Endometrium (tissue), 2 donors: Measurements from ENCODE around the gene ATP10A.

Experiments used
- FAIRE-seq: peaks from 2 replicates; lab custom pipeline; 2012; peaks lifted over from hg19 to GRCh38; lab: Jason Lieb, UNC
- donor health status: control.
- donor health status: control.

ATP10A gene

GRCh38 chr15:25812073-25812472, 51.1 kb downstream of the ATP10A start:
- FAIRE-seq: no peak

- FAIRE-seq: no peak
Observed at GRCh38 chr15:25811481-25811906, 51.6 kb downstream of the ATP10A start.

- FAIRE-seq: no peak
Observed at GRCh38 chr15:25810631-25811091, 52.5 kb downstream of the ATP10A start.

GRCh38 chr15:25810154-25810553, 53.0 kb downstream of the ATP10A start:
- FAIRE-seq: no peak

GRCh38 chr15:25807063-25807462, 56.1 kb downstream of the ATP10A start:
- no peak for FAIRE-seq

GRCh38 chr15:25805031-25805430, 58.1 kb downstream of the ATP10A start:
- FAIRE-seq: no peak

GRCh38 chr15:25804451-25804850, 58.7 kb downstream of the ATP10A start:
- FAIRE-seq: no peak

- FAIRE-seq: no peak
Observed at GRCh38 chr15:25803541-25803940, 59.6 kb downstream of the ATP10A start.

- no peak for FAIRE-seq
Observed at GRCh38 chr15:25803036-25803435, 60.1 kb downstream of the ATP10A start.

GRCh38 chr15:25802285-25802830, 60.8 kb downstream of the ATP10A start:
- no peak for FAIRE-seq

GRCh38 chr15:25801586-25802284, 61.4 kb downstream of the ATP10A start:
- no peak for FAIRE-seq

GRCh38 chr15:25800761-25801515, 62.2 kb downstream of the ATP10A start:
- no peak for FAIRE-seq

GRCh38 chr15:25799906-25800700, 63.0 kb downstream of the ATP10A start:
- FAIRE-seq: no peak

GRCh38 chr15:25797936-25798901, 64.9 kb downstream of the ATP10A start:
- no peak for FAIRE-seq

- no peak for FAIRE-seq
Observed at GRCh38 chr15:25797511-25797935, 65.6 kb downstream of the ATP10A start.

GRCh38 chr15:25797035-25797434, 66.1 kb downstream of the ATP10A start:
- FAIRE-seq: no peak

- FAIRE-seq: no peak
Observed at GRCh38 chr15:25796395-25796794, 66.7 kb downstream of the ATP10A start.

- FAIRE-seq: no peak
Observed at GRCh38 chr15:25795712-25796111, 67.4 kb downstream of the ATP10A start.

GRCh38 chr15:25795061-25795460, 68.1 kb downstream of the ATP10A start:
- FAIRE-seq: no peak

- no peak for FAIRE-seq
Observed at GRCh38 chr15:25793354-25794050, 69.6 kb downstream of the ATP10A start.

- no peak for FAIRE-seq
Observed at GRCh38 chr15:25792128-25792527, 71.0 kb downstream of the ATP10A start.
